Gastroesophageal sphincter (tissue), 4 donors: ENCODE data around the gene MAN1A1. TPM values are rescaled to one million over a fixed set of nuclear protein-coding genes. Genes with fewer than 3 reads are reported as not detected.
"Not testable (repeated sequence)": the region's sequence is repeated elsewhere in the genome, so short reads cannot be mapped to it uniquely, and the experiment has no call there.

Experiments used
- ATAC-seq: fragments of 150-250 bp; one replicate; pipeline ENCODE4 v1.9.1; 2016; ENCODE audit warnings: mild to moderate bottlenecking, moderate library complexity
- H3K27ac ChIP-seq, 4 donors: fragments of 200-600 bp; sonication (generic) in 3 of 4; 1 replicate in 3 of 4; 2 replicates in 1 of 4; pipeline ENCODE4 v1.5.1; 2016 to 2019
- H3K27me3 ChIP-seq: fragments of 200-600 bp; sonication (generic); one replicate; pipeline ENCODE4 v1.5.1; 2019
- H3K36me3 ChIP-seq, 2 donors: fragments of 200-600 bp; sonication (generic); one replicate each; pipeline ENCODE4 v1.5.1; 2019; ENCODE audit warnings: control low read depth in 1 of 2
- H3K4me1 ChIP-seq, 3 donors: fragments of 200-600 bp; sonication (generic); 1 replicate in 2 of 3; 2 replicates in 1 of 3; pipeline ENCODE4 v1.5.1; 2016 to 2019; ENCODE audit warnings: control low read depth in 2 of 3
- H3K4me3 ChIP-seq, 2 donors: fragments of 200-600 bp; sonication (generic); one replicate each; pipeline ENCODE4 v1.5.1; 2019; ENCODE audit warnings: mild to moderate bottlenecking in 1 of 2, moderate library complexity in 1 of 2
- H3K9me3 ChIP-seq, 3 donors: fragments of 200-600 bp; sonication (generic); one replicate each; pipeline ENCODE4 v1.5.1; 2017 to 2019; ENCODE audit warnings: control low read depth in 2 of 3
- EP300 ChIP-seq: sonication (generic); formaldehyde crosslinking; IDR thresholded peaks from one replicate; pipeline ENCODE4 v1.6.1; 2017; ENCODE audit warnings: antibody characterized with exemption, mild to moderate bottlenecking
- POLR2A ChIP-seq, 2 donors: fragments of 450-650 bp; IDR thresholded peaks; one replicate each; pipeline ENCODE4 v1.6.1; 2017; ENCODE audit warnings: antibody characterized with exemption in 2 of 2, mild to moderate bottlenecking in 2 of 2, moderate library complexity in 1 of 2
- POLR2AphosphoS5 ChIP-seq: sonication (generic); formaldehyde crosslinking; IDR thresholded peaks from one replicate; pipeline ENCODE4 v1.6.1; 2017; ENCODE audit warnings: antibody characterized with exemption
- WGBS, 2 donors: methylation state at CpG; one replicate each; pipeline ENCODE4 v1.1.5; 2018; ENCODE audit warnings: low coverage in 1 of 2; 5-methylcytosine and 5-hydroxymethylcytosine counted together
- total RNA-seq, 4 donors: library from RNA; depleted of rRNA; stranded (reverse); fragments of >200 nt; gene quantifications; one replicate each; pipeline ENCODE4 v1.1.0, GENCODE V29; 2016
- TF ChIP-seq, protein P1 (sequence below), 4 experiments: fragments of 200-600 bp in 2 of 4; fragments of 450-650 bp in 2 of 4; sonication (generic) in 1 of 4; IDR thresholded peaks; one replicate each; pipeline ENCODE4 v1.5.1; 2017 to 2019; ENCODE audit warnings: antibody characterized with exemption in 4 of 4, mild to moderate bottlenecking in 2 of 4, moderate library complexity in 2 of 4

The MAN1A1 gene
- total RNA-seq, 4 donors from 2014 or later: 73.3 to 177 (median 110) TPM

DNA sequence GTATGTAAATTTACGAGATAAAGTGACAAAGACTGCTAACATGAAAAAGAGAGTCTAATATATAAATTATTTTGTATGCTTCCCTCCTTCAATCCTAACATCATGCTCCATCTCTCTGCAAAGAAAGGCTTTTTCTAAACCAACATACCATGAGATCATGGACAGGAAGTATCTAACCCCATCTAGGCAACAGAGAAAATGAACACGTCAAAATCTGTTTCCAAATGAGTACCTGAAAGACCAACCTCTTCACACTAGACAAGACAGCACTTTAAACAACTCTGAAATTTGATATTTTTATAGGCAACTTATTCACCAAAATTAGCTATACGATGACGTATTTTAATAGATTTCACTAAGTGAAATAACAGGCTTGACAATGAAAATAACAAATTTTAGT lies 54.6 kb downstream of the MAN1A1 start:
- WGBS, 2 donors: 74 to 75% methylated on average over 4 of the region's 4 CpGs
- peaks cover 0 to 19% (median 0%) of the 10 kb centered on the region in 3 donors for H3K4me1 ChIP-seq
- H3K27ac ChIP-seq: no peak overlapping the region

GRCh38 chr6:119291060-119291459 lies 58.5 kb downstream of the MAN1A1 start:
- not testable (repeated sequence) for H3K27ac ChIP-seq, H3K36me3 ChIP-seq, H3K9me3 ChIP-seq, H3K27me3 ChIP-seq, H3K4me3 ChIP-seq, ATAC-seq
- WGBS, 2 donors: 88 to 100% methylated on average over 2 to 3 of the region's 3 CpGs
- H3K4me1 ChIP-seq: peaks cover 0 to 14% (median 0%) of the 10 kb centered on the region in 3 donors

More for the DNA sequence above, 54.6 kb downstream of the MAN1A1 start:
- ATAC-seq: no peak
- H3K36me3 ChIP-seq: peaks cover 0 to 3% of the 10 kb centered on the region in 2 donors
- H3K9me3 ChIP-seq: no peaks in the 10 kb centered on the region
- no peak overlapping the region for H3K4me3 ChIP-seq
- H3K27me3 ChIP-seq: no peaks in the 10 kb centered on the region
- no peak for TF ChIP-seq POLR2AphosphoS5
- no peak for TF ChIP-seq EP300
- no peak for TF ChIP-seq POLR2A (IDR thresholded peaks at IDR 0.05)
- TF ChIP-seq, protein P1, sequence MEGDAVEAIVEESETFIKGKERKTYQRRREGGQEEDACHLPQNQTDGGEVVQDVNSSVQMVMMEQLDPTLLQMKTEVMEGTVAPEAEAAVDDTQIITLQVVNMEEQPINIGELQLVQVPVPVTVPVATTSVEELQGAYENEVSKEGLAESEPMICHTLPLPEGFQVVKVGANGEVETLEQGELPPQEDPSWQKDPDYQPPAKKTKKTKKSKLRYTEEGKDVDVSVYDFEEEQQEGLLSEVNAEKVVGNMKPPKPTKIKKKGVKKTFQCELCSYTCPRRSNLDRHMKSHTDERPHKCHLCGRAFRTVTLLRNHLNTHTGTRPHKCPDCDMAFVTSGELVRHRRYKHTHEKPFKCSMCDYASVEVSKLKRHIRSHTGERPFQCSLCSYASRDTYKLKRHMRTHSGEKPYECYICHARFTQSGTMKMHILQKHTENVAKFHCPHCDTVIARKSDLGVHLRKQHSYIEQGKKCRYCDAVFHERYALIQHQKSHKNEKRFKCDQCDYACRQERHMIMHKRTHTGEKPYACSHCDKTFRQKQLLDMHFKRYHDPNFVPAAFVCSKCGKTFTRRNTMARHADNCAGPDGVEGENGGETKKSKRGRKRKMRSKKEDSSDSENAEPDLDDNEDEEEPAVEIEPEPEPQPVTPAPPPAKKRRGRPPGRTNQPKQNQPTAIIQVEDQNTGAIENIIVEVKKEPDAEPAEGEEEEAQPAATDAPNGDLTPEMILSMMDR (IDR thresholded peaks at IDR 0.05): no peak

GRCh38 chr6:119290306-119290705 lies 59.3 kb downstream of the MAN1A1 start:
- H3K4me1 ChIP-seq: peaks cover 0 to 9% (median 0%) of the 10 kb centered on the region in 3 donors
- H3K9me3 ChIP-seq: no peaks in the 10 kb centered on the region
- H3K4me3 ChIP-seq: no peak overlapping the region
- no peaks in the 10 kb centered on the region for H3K27me3 ChIP-seq
- no peaks in the 10 kb centered on the region for H3K36me3 ChIP-seq
- no peak overlapping the region for H3K27ac ChIP-seq
- no peak for TF ChIP-seq EP300
- TF ChIP-seq, protein P1 (IDR thresholded peaks at IDR 0.05): no peak
- 59 to 70% methylated on average over 2 of the region's 2 CpGs for WGBS, 2 donors
- no peak for ATAC-seq

GRCh38 chr6:119289651-119290050 lies 59.9 kb downstream of the MAN1A1 start:
- no peak for ATAC-seq
- H3K36me3 ChIP-seq: no peaks in the 10 kb centered on the region
- TF ChIP-seq EP300 (no peak), POLR2A (IDR thresholded peaks at IDR 0.05) (no peak), POLR2AphosphoS5 (no peak)
- TF ChIP-seq, protein P1 (IDR thresholded peaks at IDR 0.05): no peak
- H3K27ac ChIP-seq: no peak overlapping the region
- H3K4me1 ChIP-seq: peaks cover 0 to 9% (median 0%) of the 10 kb centered on the region in 3 donors
- WGBS, 2 donors: 26 to 44% methylated on average over 3 of the region's 3 CpGs
- H3K4me3 ChIP-seq: no peak overlapping the region
- no peaks in the 10 kb centered on the region for H3K27me3 ChIP-seq
- no peaks in the 10 kb centered on the region for H3K9me3 ChIP-seq

- WGBS, 2 donors: 49 to 62% methylated on average over 3 of the region's 3 CpGs
- Histone ChIP-seq H3K4me3 (no peak overlapping the region), H3K9me3 (no peaks in the 10 kb centered on the region), H3K27me3 (no peaks in the 10 kb centered on the region), H3K4me1 (peaks cover 0 to 20% (median 4%) of the 10 kb centered on the region in 3 donors), H3K27ac (no peak overlapping the region), H3K36me3 (no peaks in the 10 kb centered on the region)
- no peak for ATAC-seq
- TF ChIP-seq, protein P1 (IDR thresholded peaks at IDR 0.05): no peak
- TF ChIP-seq POLR2A (IDR thresholded peaks at IDR 0.05) (no peak), POLR2AphosphoS5 (no peak), EP300 (no peak)
Measured at GRCh38 chr6:119285908-119286625, 63.5 kb downstream of the MAN1A1 start.
